ENCODE measurements around the gene PEDS1. TPM values are rescaled to one million over a fixed set of nuclear protein-coding genes. Genes with fewer than 3 reads are reported as not detected.
"Not testable (repeated sequence)": the region's sequence is repeated elsewhere in the genome, so short reads cannot be mapped to it uniquely, and the experiment has no call there.

Gene PEDS1
- total RNA-seq, 1 experiment from 2014 or later, result 67.7 TPM

DNA sequence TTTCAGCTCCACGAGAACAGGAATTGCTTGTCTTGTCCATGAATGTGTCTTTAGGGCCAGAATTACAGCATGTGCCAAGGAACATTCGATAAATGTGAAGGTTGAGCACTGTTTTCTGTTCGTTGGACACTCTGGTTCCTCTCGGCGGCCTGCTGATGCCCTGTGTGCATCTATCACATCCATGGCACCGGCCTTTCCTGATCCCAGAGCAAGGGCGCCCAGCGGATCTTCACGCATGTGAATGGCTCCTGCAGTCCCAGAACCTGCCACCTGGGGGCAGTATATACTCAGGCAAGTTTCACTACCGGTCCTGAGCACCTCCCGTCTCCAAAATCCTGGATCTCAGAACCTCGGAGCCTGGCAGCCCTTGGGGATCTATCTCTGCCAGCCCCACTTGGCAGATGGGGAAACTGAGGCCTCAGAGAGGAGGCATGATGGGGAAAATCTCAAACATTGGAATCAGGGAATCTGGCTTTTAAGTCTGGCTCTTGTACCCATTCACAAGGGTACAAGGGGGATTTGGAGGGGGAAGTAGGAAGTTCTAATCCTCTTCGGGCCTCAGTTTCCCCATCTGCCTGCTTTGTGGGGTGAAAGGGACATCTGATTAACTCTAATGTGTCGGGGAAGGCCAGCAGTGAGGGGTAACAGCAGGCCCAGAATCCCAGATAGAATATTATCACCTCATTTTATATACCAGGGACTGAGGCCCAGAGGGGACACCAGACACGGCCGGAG lies 32.8 kb upstream of the PEDS1 start:
- Histone ChIP-seq H3K4me1 (no peaks in the 10 kb centered on the region), H3K9me3 (replicated peaks) (no peaks in the 10 kb centered on the region; the same call in 1 of the 2 replicates), H3K4me3 (no peak overlapping the region), H3K27ac (no peak overlapping the region), H3K27me3 (peaks cover 12% of the 10 kb centered on the region; the same call in 1 of the 2 replicates), H3K36me3 (no peaks in the 10 kb centered on the region)
- DNase-seq, result peak; percentile 92 to 97

DNA sequence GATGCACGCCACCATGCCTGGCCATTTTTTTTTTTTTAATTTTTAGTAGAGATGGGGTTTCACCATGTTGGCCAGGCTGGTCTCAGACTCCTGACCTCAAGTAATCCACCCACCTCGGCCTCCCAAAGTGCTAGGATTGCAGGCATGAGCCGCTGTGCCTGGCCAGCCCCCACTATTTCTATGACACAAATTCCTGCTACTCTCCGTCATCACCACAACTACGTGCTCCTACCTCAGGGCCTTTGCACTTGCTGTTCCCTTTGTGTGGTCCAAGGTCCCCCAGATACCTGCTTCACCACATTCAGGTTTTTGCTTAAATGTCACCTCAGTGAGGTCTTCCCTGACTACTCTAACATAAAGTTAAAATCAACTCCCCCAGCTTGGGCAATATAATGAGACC lies 31.9 kb upstream of the PEDS1 start:
- DNase-seq, result no peak
- Histone ChIP-seq H3K36me3 (no peaks in the 10 kb centered on the region), H3K4me3 (no peak overlapping the region), H3K27me3 (peaks cover 12% of the 10 kb centered on the region; the same call in 1 of the 2 replicates), H3K4me1 (no peaks in the 10 kb centered on the region), H3K27ac (no peak overlapping the region), H3K9me3 (replicated peaks) (no peaks in the 10 kb centered on the region; the same call in 1 of the 2 replicates)

DNA sequence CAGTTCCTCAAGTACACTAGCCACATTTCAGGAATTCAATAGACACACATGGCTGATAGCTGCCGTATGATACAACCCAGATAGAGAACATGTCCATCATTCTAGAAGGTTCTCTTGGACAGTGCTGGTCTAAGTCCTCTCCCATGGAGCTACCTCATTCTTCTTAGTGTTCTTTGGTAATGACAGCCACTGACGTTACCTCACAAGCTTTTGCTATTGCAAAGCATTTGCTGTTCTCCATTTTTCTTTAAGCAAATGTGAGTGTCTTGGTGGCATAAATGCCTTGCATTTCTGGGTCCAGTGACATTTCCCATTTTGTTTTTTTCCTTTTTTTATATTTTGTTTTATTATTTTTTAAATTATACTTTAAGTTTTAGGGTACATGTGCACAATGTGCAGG lies 28.8 kb upstream of the PEDS1 start:
- peaks cover 12% of the 10 kb centered on the region; the same call in 1 of the 2 replicates for H3K27me3 ChIP-seq
- no peaks in the 10 kb centered on the region for H3K36me3 ChIP-seq
- H3K4me1 ChIP-seq, result no peaks in the 10 kb centered on the region
- H3K27ac ChIP-seq, result no peak overlapping the region
- H3K4me3 ChIP-seq, result no peak overlapping the region
- no peaks in the 10 kb centered on the region; the same call in 1 of the 2 replicates for H3K9me3 ChIP-seq (replicated peaks)
- no peak for DNase-seq

DNA sequence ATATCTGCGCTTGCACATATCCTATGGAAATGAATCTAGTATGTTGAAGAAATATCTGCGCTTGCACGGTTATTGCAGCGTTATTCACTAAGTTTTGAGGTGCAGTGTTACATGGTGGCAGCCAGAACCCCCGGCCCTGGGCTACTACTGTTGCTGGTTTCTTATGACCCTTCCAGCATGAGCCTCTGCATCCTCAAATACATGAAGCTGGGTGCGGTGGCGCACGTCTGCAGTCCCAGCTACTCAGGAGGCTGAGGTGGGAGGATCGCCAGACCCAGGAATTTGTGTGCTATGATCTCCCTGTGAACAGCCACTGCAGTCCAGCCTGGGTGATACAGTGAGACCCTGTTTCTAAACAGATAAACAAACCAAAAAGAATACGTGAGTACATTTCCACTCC lies 27.8 kb upstream of the PEDS1 start:
- no peaks in the 10 kb centered on the region for H3K36me3 ChIP-seq

DNA sequence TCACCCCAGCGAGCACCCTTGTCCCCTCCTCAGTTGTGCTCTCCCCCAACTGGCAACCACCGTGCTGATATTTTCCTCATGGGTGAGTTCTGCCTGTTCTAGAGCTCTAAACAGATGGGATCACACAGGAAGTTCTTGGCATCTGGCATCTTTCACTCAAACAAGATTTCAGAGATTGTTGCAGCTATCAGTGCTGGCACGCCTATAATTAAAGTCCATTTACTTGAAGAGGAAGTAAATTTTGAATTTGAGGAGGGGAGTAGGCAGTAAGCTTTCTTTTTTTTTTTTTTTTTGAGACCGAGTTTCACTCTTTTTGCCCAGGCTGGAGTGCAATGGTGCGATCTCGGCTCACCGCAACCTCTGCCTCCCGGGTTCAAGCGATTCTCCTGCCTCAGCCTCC lies 25.1 kb upstream of the PEDS1 start:
- not testable (repeated sequence) for H3K27me3 ChIP-seq; H3K4me1 ChIP-seq; H3K36me3 ChIP-seq; H3K27ac ChIP-seq; H3K4me3 ChIP-seq; DNase-seq; H3K9me3 ChIP-seq (replicated peaks)

More for the DNA sequence above, 27.8 kb upstream of the PEDS1 start:
- no peak for DNase-seq
- Histone ChIP-seq H3K4me1 (no peaks in the 10 kb centered on the region), H3K27me3 (peaks cover 12% of the 10 kb centered on the region; the same call in 1 of the 2 replicates), H3K4me3 (no peak overlapping the region), H3K9me3 (replicated peaks) (no peaks in the 10 kb centered on the region; the same call in 1 of the 2 replicates), H3K27ac (no peak overlapping the region)

DNA sequence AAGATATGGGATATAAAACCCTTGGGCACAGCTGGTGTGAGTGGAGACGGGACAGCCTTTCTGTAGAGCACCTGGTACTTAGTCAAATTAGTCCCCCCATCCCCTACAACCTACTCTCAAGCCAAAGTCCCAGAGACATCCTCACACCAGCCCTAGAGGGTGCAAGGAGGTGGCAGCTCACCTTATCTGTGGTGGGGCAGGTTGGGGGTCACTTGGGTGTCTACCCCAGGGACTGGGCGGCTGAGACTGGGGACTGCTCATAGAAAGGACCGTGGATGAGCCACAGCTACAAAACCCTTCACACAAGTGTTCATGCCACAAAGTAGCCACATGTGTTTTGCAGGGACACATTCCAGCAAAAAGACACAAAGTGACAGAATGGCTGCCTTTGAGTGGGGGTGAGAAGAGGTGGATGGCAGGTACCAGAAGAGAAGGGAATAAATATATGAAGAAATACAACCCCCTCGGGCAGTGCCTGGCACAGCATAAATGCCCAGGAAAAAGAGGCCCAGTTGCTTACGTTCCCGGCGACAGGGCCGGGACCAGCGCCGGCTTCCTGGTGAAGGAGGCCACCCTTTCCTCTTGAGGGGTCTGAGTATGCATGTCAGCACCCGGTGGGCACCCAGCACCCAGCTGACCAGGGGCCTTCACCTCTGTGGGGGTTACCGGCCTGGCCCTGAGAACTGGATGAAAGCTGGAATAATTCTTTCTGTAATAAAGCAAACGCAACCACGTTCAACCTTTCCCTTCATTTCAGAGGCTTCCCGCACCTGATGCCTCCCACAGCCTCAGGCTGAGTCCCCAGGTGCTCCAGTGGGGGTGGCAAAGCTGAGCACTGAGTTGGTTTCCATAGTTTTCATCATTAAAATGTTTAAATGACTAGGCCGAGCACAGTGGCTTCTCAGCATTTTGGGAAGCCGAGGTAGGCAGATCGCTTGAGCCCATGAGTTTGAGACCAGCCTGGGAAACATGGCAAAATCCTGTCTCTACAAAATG lies 22.7 kb upstream of the PEDS1 start:
- no peaks in the 10 kb centered on the region for H3K9me3 ChIP-seq (replicated peaks)
- no peak for DNase-seq
- H3K27ac ChIP-seq, result no peak overlapping the region
- H3K4me3 ChIP-seq, result no peak overlapping the region
- H3K36me3 ChIP-seq, result no peaks in the 10 kb centered on the region
- no peaks in the 10 kb centered on the region; the same call in 1 of the 2 replicates for H3K4me1 ChIP-seq
- H3K27me3 ChIP-seq, result no peaks in the 10 kb centered on the region

DNA sequence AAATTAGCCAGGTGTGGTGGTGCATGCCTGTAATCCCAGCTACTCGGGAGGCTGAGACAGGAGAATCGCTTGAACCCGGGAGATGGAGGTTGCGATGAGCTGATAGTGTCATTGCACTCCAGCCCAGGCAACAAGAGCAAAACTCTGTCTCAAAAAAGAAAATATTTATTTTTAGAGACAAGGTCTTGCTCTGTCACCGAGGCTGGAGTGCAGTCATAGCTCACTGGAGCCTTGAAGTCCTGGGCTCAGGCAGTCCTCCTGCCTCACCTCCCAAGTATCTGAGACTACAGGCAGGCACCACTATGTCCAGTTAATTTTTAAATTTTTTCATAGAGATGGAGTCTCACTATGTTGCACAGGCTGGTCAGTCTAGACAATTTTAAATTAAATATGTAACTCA lies 20.9 kb upstream of the PEDS1 start:
- DNase-seq, result no peak
- H3K27ac ChIP-seq, result no peak overlapping the region
- no peaks in the 10 kb centered on the region for H3K27me3 ChIP-seq
- H3K4me3 ChIP-seq, result no peak overlapping the region
- no peaks in the 10 kb centered on the region for H3K9me3 ChIP-seq (replicated peaks)
- peaks cover 5% of the 10 kb centered on the region for H3K4me1 ChIP-seq
- H3K36me3 ChIP-seq, result no peaks in the 10 kb centered on the region

DNA sequence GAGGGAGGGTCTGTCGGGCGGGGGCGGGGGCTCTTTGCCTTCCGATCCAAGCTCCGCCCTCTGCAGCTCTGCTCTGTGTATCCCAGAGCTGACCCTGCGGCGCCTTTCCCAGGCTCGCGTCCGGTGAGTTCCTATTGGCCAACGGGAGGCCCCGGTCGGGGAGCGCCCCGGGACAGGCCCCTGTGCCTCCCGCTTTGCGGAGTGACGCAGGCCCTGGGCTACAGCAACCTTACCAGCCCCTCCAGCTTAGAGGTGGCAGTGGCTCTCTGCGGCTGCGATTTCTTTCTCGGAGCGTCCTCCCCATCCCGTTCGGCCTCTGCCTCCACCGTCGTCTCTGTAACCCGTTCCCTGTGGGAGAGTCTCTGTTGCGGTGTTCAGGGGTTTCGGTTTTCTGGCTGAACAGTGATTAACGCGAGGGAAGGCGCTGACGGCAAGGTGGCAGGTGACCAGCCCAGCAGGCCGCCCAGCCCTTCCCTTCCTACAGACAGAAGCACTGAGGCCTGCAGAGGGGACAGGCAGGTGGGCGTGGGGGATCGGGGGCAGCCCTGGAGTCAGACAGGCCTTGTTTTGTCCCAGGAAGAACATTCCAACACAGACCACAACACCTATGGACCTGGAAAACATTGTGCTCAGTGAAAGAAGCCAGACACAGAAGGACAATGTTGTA lies 19.0 kb upstream of the PEDS1 start:
- H3K36me3 ChIP-seq, result no peaks in the 10 kb centered on the region
- H3K4me3 ChIP-seq, result peak overlapping the region; percentile 51
- H3K4me1 ChIP-seq, result peaks cover 10% of the 10 kb centered on the region
- no peaks in the 10 kb centered on the region for H3K27me3 ChIP-seq
- H3K9me3 ChIP-seq (replicated peaks), result no peaks in the 10 kb centered on the region
- no peak overlapping the region for H3K27ac ChIP-seq
- peak; percentile 87 to 89 for DNase-seq

DNA sequence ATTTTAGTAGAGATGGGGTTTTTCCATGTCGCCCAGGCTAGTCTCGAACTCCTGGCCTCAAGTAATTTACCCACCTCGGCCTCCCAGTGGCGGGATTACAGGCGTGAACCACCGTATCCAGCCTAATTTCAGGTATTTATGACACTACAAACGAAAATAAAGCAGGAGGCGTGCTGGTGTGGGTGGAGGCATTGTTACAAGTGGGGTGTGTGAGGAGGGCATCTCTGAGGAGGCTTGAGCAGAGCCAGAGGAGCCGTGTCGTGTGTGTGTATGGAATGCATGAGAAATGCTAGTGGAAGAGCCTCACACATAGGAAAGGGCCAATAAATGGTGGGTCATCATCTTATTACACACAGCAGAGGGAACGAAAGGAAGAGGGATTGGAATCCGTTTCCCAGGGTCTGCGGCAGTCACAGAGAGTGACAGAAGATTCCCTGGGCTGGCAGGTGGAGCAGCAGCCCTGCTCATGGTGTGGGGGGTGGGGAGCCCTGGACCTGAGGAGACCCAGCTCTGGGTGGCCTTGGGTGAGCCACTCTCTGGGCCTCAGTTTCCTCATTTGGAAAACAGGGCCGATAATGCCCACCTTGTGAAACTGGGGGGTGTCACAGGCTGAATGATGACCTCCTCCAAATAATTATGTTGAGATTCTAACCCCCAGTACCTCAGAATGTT lies 17.2 kb upstream of the PEDS1 start:
- DNase-seq, result no peak

DNA sequence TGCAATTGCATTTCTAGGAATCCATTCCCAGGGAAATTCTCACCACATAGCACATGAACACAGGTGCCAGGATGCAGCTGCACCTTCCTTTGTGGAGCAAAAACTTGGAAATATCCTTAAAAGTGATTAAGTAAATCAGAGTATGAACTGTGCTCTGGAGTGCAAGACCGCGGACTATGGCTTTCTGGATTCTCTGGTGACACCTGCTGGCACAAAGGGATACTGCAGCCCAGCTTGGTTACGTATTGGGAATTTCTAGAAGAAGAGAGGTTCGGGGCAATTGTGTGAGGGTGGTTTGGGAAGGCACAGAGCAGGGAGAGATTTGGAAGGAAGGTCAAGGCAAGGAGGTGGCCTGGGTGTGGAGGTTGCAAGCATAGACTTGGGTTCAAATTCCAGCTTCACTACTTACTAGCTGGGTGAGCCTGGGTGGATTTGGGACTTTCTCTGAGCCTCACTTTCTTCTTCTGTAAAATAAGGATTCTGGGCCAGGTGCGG lies 15.9 kb upstream of the PEDS1 start:
- peak; percentile 82 to 97 for DNase-seq
- Histone ChIP-seq H3K9me3 (replicated peaks) (no peaks in the 10 kb centered on the region), H3K27me3 (no peaks in the 10 kb centered on the region), H3K36me3 (no peaks in the 10 kb centered on the region), H3K4me3 (no peak overlapping the region), H3K4me1 (peaks cover 20% of the 10 kb centered on the region), H3K27ac (no peak overlapping the region)

More for the DNA sequence above, 17.2 kb upstream of the PEDS1 start:
- Histone ChIP-seq H3K9me3 (replicated peaks) (no peaks in the 10 kb centered on the region), H3K27me3 (no peaks in the 10 kb centered on the region), H3K27ac (no peak overlapping the region), H3K4me1 (peaks cover 16% of the 10 kb centered on the region), H3K36me3 (no peaks in the 10 kb centered on the region), H3K4me3 (no peak overlapping the region; the same call in 1 of the 2 replicates)

DNA sequence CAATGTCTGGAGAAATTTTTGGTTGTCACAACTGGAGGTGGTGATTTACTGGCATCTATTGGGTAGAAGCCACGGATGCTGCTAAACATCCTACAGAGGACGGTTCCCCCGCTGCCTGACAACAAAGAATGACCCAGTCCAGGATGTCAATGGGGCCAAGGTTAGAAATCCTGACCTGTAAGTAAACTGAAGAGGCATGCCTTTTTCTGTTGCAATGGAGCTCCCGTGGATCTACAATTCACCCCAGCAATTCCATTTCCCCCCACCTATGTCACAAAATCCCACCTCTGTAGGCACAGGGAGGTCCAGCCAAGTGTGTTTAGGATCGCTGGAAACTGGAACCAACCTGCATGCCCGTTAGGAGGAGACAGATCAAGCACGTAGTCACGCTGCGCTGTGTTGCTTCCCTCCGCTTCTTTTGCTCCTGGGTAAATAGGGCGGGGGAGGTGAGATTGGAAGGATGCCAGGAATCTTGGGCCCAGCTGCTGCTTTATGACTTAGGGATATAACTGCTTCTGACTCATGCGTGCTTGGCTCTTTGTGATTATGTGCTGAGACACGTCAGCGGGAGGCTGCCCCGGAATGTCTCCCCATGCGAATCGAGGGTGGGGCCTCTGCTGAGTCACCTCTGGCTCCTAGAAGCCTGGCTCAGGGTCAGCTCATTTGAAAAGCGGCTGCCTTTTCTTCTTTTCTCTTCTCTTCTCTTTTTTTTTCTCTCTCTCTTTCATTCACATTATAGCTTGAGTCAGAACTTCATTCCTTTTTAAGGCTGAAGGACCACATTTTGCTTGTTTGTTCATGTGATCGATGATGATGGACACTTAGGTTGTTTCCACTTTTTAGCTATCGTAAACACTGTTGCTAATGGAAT lies 12.4 kb upstream of the PEDS1 start:
- H3K36me3 ChIP-seq, result no peaks in the 10 kb centered on the region
- DNase-seq, result peak; percentile 100
- H3K9me3 ChIP-seq (replicated peaks), result no peaks in the 10 kb centered on the region
- peaks cover 29% of the 10 kb centered on the region for H3K4me1 ChIP-seq
- H3K27me3 ChIP-seq, result no peaks in the 10 kb centered on the region
- peak overlapping the region; percentile 82 for H3K27ac ChIP-seq
- H3K4me3 ChIP-seq, result peak overlapping the region; percentile 54

DNA sequence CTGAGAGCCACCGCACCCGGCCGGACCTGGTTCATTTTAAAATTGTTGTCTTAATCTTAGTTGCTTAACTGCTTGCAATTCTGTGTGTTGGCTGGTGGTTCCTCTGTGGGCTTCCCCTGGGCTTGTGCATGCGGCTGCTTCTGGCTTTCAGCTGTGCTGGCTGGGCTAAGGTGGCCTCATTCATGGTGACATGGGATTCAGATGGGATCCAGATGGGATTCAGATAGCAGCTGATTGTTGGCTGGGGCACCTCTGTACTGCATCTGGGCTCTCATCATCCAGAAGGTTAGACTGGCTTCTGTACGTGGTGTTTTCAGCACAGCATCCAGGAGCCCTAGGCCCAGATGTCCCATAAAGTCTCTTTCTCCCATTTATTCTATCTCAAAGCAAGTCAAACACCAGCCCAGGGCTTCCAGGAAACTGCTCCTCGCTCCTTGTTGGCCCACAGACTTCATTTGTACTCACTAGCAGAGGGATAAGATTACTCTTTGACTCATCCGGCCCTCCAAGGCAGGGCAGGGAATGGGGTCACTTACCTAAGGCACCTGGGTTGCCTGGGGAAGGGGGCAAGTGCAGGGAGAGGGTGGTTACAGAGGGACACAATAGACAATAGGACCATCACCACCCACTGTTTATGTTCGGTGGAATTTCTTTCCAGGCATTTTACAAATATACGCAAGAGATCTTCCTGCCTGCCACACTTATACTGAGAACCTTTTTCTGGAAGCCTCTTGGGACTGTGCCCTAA lies 10.2 kb upstream of the PEDS1 start:
- peak overlapping the region; percentile 1; the same call in 1 of the 2 replicates for H3K27ac ChIP-seq
- peaks cover 40% of the 10 kb centered on the region for H3K4me1 ChIP-seq
- H3K36me3 ChIP-seq, result no peaks in the 10 kb centered on the region
- no peaks in the 10 kb centered on the region for H3K9me3 ChIP-seq (replicated peaks)
- peak; percentile 46 to 73 for DNase-seq
- no peak overlapping the region for H3K4me3 ChIP-seq
- no peaks in the 10 kb centered on the region for H3K27me3 ChIP-seq

DNA sequence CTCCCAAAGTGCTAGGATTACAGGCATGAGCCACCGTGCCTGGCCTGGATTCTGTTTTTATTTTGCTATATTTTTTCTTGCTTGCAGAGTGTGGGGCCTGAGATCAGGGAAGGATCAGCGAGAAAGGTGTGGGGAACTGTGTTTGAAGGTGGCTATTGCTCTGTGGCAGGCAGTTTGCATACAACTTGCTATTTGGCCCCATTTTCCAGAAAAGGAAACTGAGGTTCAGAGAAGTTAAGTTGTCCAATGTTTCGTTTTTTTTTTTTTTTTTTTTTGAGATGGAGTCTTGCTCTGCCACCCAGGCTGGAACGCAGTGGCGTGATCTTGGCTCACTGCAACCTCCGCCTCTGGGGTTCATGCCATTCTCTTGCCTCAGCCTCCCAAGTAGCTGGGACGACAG lies 8.0 kb upstream of the PEDS1 start:
- H3K27me3 ChIP-seq; H3K36me3 ChIP-seq; DNase-seq; H3K9me3 ChIP-seq (replicated peaks); H3K27ac ChIP-seq; H3K4me3 ChIP-seq: not testable (repeated sequence)
- H3K4me1 ChIP-seq, result peaks cover 46% of the 10 kb centered on the region
